ENCODE data around the gene XPNPEP3.

XPNPEP3 gene

GRCh38 chr22:40951795-40952605 lies 95.1 kb downstream of the XPNPEP3 start:
- no peak for DNase-seq (ENCODE audit: low spot score)
- no peak for TF ChIP-seq CTCF (IDR thresholded peaks at IDR 0.05; ENCODE audit: borderline replicate concordance, control extremely low read depth, extremely low read depth, insufficient read depth, missing control alignments)
- in situ Hi-C loops (cut with MboI; ENCODE audit: low sequenced_read_pairs, unreplicated experiment): loop anchor here (10.0 kb wide), 1 partner anchor 133 kb away; no protein-coding TSS in a partner anchor

- no peak for DNase-seq (ENCODE audit: low spot score)
- in situ Hi-C loops (cut with MboI; ENCODE audit: low sequenced_read_pairs, unreplicated experiment): loop anchor here (10.0 kb wide), 1 partner anchor 131 kb away; no protein-coding TSS in a partner anchor
- no peak for TF ChIP-seq CTCF (IDR thresholded peaks at IDR 0.05; ENCODE audit: borderline replicate concordance, control extremely low read depth, extremely low read depth, insufficient read depth, missing control alignments)
Measured at GRCh38 chr22:40953471-40953870, 96.5 kb downstream of the XPNPEP3 start.

GRCh38 chr22:40954113-40954512 lies 97.2 kb downstream of the XPNPEP3 start:
- TF ChIP-seq CTCF (IDR thresholded peaks at IDR 0.05; ENCODE audit: borderline replicate concordance, control extremely low read depth, extremely low read depth, insufficient read depth, missing control alignments): no peak
- no peak for DNase-seq (ENCODE audit: low spot score)
- in situ Hi-C loops (cut with MboI; ENCODE audit: low sequenced_read_pairs, unreplicated experiment): loop anchor here (10.0 kb wide), 1 partner anchor 131 kb away; no protein-coding TSS in a partner anchor

- DNase-seq (ENCODE audit: low spot score): no peak
- in situ Hi-C loops (cut with MboI; ENCODE audit: low sequenced_read_pairs, unreplicated experiment): loop anchor here (10.0 kb wide), 1 partner anchor 129 kb away; no protein-coding TSS in a partner anchor
- TF ChIP-seq CTCF (IDR thresholded peaks at IDR 0.05; ENCODE audit: borderline replicate concordance, control extremely low read depth, extremely low read depth, insufficient read depth, missing control alignments): no peak
Measured at GRCh38 chr22:40955571-40955970, 98.6 kb downstream of the XPNPEP3 start.

- in situ Hi-C loops (cut with MboI; ENCODE audit: low sequenced_read_pairs, unreplicated experiment): loop anchor here (10.0 kb wide), 1 partner anchor 127 kb away; no protein-coding TSS in a partner anchor
- TF ChIP-seq CTCF (IDR thresholded peaks at IDR 0.05; ENCODE audit: borderline replicate concordance, control extremely low read depth, extremely low read depth, insufficient read depth, missing control alignments): no peak
- no peak for DNase-seq (ENCODE audit: low spot score)
Measured at GRCh38 chr22:40957601-40958000, 100.7 kb downstream of the XPNPEP3 start.

- in situ Hi-C loops (cut with MboI; ENCODE audit: low sequenced_read_pairs, unreplicated experiment): loop anchor here (10.0 kb wide), 1 partner anchor 127 kb away; no protein-coding TSS in a partner anchor
Measured at GRCh38 chr22:40958299-40958698, 101.4 kb downstream of the XPNPEP3 start.

More at GRCh38 chr22:40958299-40958698, 101.4 kb downstream of the XPNPEP3 start:
- no peak for DNase-seq (ENCODE audit: low spot score)
- TF ChIP-seq CTCF (IDR thresholded peaks at IDR 0.05; ENCODE audit: borderline replicate concordance, control extremely low read depth, extremely low read depth, insufficient read depth, missing control alignments): no peak
